ENCODE measurements around the gene SETD3. TPM values are rescaled to one million over a fixed set of nuclear protein-coding genes. Genes with fewer than 3 reads are reported as not detected.

SETD3 gene
- total RNA-seq, 6 donors from 2014 or later: 59.7 to 99.2 (median 77.6) TPM

DNA sequence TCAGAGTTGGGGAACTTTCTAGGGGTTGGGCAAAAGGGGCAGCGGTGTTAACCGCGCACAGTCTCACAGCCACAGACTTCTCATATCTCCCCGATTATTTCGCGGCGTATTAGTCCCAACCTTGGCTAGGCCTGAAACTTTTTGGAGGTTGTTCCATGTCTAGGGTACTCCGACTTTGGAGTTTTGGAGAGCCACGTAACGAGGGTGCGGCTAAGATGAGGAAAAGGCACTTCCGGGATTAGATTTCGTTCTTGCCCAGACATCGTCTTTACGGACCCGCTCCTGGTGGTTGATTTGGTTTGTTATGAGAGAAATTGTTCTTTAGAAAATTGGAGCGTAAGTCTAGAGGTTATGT lies 1.1 kb upstream of the SETD3 start:
- H3K4me1 ChIP-seq: peaks cover 35 to 47% (median 41%) of the 10 kb centered on the region in 4 donors
- H3K4me3 ChIP-seq: peak overlapping the region; percentile 73 to 98 (median 95)
- H3K9me3 ChIP-seq: no peaks in the 10 kb centered on the region
- 0% methylated on average over 4 to 17 of the region's 17 CpGs for WGBS, 2 donors
- ATAC-seq (ENCODE audit: low FRiP score in 2 of 2) (peak in 1 of 2 donors; percentile 10), DNase-seq (no peak)
- H3K27me3 ChIP-seq: no peaks in the 10 kb centered on the region
- TF ChIP-seq POLR2AphosphoS5 (IDR thresholded peaks at IDR 0.05) (no peak), EP300 (IDR thresholded peaks at IDR 0.05) (no peak), POLR2A (IDR thresholded peaks at IDR 0.05) (no peak)
- TF ChIP-seq, protein P1, sequence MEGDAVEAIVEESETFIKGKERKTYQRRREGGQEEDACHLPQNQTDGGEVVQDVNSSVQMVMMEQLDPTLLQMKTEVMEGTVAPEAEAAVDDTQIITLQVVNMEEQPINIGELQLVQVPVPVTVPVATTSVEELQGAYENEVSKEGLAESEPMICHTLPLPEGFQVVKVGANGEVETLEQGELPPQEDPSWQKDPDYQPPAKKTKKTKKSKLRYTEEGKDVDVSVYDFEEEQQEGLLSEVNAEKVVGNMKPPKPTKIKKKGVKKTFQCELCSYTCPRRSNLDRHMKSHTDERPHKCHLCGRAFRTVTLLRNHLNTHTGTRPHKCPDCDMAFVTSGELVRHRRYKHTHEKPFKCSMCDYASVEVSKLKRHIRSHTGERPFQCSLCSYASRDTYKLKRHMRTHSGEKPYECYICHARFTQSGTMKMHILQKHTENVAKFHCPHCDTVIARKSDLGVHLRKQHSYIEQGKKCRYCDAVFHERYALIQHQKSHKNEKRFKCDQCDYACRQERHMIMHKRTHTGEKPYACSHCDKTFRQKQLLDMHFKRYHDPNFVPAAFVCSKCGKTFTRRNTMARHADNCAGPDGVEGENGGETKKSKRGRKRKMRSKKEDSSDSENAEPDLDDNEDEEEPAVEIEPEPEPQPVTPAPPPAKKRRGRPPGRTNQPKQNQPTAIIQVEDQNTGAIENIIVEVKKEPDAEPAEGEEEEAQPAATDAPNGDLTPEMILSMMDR (IDR thresholded peaks at IDR 0.05): no peak
- H3K36me3 ChIP-seq: no peaks in the 10 kb centered on the region
- peak overlapping the region; percentile 95 to 99 (median 96) for H3K27ac ChIP-seq

- H3K4me3 ChIP-seq: peak within 1 kb of the TSS; percentile 73 to 98 (median 95)
- H3K27me3 ChIP-seq: no peaks in the 10 kb centered on the region
- TF ChIP-seq POLR2A (IDR thresholded peaks at IDR 0.05): peak; percentile 65 to 97 (median 95)
- peak; percentile 99 for TF ChIP-seq POLR2AphosphoS5 (IDR thresholded peaks at IDR 0.05)
- TF ChIP-seq, protein P1 (IDR thresholded peaks at IDR 0.05): peak in 2 of 6 experiments; percentile 20 to 28
- TF ChIP-seq EP300 (IDR thresholded peaks at IDR 0.05): peak in 1 of 4 donors; percentile 40
- no peaks in the 10 kb centered on the region for H3K9me3 ChIP-seq
- WGBS, 2 donors: 0% methylated on average over 3 to 54 of the region's 82 CpGs
- peak; percentile 97 to 100 for ATAC-seq (ENCODE audit: low FRiP score in 2 of 2)
- peak within 1 kb of the TSS; percentile 95 to 99 (median 96) for H3K27ac ChIP-seq
- H3K36me3 ChIP-seq: no peaks in the 10 kb centered on the region
- peak; percentile 100 for DNase-seq
- peaks cover 35 to 50% (median 41%) of the 10 kb centered on the region in 4 donors for H3K4me1 ChIP-seq
These were observed 472 bp upstream of the SETD3 start, which contains the start of gene CCNK for GRCh38 chr14:99480917-99481744. Gene CCNK (plus strand): TSS chr14:99481409. CDS start chr14:99492678, 11,269 bp downstream.

- H3K9me3 ChIP-seq: no peaks in the 10 kb centered on the region
- H3K36me3 ChIP-seq: no peaks in the 10 kb centered on the region
- H3K4me3 ChIP-seq: peak overlapping the region; percentile 72 to 98 (median 84)
- ATAC-seq (ENCODE audit: low FRiP score in 2 of 2) (no peak), DNase-seq (no peak)
- H3K4me1 ChIP-seq: peaks cover 38 to 65% (median 49%) of the 10 kb centered on the region in 4 donors
- TF ChIP-seq EP300 (IDR thresholded peaks at IDR 0.05) (no peak), POLR2A (IDR thresholded peaks at IDR 0.05) (no peak), POLR2AphosphoS5 (IDR thresholded peaks at IDR 0.05) (no peak)
- TF ChIP-seq, protein P1 (IDR thresholded peaks at IDR 0.05): peak in 1 of 6 experiments; percentile 12
- H3K27ac ChIP-seq: peak overlapping the region; percentile 95 to 99 (median 96)
- 13 to 15% methylated on average over 18 of the region's 18 CpGs for WGBS, 2 donors
- H3K27me3 ChIP-seq: no peaks in the 10 kb centered on the region
These were observed 1.3 kb downstream of the SETD3 start for GRCh38 chr14:99479160-99479905.

GRCh38 chr14:99478128-99478527 lies 2.5 kb downstream of the SETD3 start:
- Histone ChIP-seq H3K4me3 (no peak overlapping the region), H3K27me3 (no peaks in the 10 kb centered on the region), H3K9me3 (no peaks in the 10 kb centered on the region), H3K27ac (no peak overlapping the region), H3K4me1 (peaks cover 36 to 61% (median 43%) of the 10 kb centered on the region in 4 donors), H3K36me3 (no peaks in the 10 kb centered on the region)
- TF ChIP-seq POLR2AphosphoS5 (IDR thresholded peaks at IDR 0.05): no peak
- no peak for TF ChIP-seq EP300 (IDR thresholded peaks at IDR 0.05)
- TF ChIP-seq, protein P1 (IDR thresholded peaks at IDR 0.05): no peak
- no peak for TF ChIP-seq POLR2A (IDR thresholded peaks at IDR 0.05)
- no peak for ATAC-seq (ENCODE audit: low FRiP score in 2 of 2)
- no peak for DNase-seq
- 68 to 71% methylated on average over 4 of the region's 4 CpGs for WGBS, 2 donors

All from upper lobe of left lung (tissue), 6 donors.